Measurements from ENCODE around the gene FAAP20.

The FAAP20 gene, protein sequence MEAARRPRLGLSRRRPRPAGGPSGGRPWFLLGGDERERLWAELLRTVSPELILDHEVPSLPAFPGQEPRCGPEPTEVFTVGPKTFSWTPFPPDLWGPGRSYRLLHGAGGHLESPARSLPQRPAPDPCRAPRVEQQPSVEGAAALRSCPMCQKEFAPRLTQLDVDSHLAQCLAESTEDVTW

DNA sequence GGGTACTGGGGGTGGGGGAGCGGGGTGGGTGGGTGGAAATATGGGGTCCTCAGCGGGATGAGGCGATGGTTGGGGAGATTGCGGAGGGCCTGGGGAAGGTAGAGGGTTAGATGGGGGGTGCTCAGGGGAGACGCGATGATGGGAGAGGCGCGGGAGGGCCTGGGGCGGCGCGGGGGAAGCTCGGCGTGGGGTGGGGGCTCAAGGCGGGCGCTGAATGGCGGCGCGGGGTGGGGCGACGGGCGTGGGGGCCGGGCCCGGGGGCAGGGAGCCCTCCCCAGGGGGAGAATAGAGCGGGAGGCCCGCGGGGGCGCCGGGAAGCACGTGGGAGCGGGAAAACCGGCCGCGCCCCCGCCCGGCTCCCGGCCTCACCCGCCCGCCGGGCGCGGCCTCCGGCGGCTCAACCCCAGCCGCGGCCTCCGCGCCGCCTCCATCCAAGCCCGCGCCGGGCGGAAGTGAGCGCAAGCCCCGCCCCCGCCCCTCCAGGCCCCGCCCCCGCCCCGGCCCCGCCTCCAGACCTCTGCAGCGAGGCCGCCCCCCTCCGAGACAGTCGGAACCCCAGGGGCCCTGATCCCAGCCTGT, at the start of gene FAAP20:
FAAP20 (minus strand) TSS at position 454 of the 579 bp plus-strand sequence; CDS start at position 431, 23 bp downstream.
- peak in 51 of 56 donors; percentile 50 to 93 (median 78) for DNase-seq

DNA sequence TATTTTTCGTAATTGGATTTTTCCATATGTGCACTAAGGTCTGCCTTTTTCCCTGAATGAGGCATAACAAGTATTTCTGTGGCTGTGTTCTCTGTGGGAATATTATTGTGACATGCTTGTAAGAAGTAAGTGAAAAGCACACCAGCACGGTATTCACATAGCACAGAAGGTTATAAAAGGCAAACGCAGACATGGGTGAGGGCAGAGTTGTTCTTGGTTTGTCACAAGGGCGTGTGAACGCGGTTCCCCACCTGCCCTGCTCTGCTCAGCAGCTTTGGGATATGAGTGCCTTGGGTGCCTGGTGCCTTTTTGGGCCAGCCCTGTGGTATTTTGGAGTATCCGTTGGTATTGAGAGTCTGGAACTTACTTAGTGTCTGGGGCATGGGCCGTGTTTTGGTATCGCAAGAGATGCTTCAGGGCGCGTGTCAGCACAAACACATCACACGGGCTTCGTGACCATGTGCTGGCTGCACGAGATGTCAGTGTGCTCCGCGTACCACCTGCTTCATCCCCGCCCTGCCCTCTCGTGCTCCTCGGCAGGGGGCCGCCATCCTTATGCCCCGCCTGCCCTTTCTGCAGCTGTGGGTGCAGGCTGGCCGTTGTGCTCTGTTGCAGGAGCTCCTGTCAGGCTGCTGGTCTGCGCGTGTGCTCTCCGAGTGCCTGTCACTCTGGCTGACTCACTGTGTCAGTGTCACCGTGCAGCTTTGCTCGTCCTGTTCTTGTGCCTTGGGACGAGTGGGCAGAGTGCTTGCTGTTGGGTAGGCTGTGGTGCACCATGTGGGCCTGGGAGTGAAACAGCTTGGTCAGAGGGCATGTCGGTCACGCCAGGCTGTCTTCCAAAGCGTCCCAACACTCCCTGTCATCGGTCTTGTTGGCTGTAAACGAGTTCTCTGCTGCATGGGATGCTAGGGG, 48.5 kb upstream of the FAAP20 start:
- DNase-seq, result peak in 20 of 56 donors; percentile 11 to 70 (median 47)

DNA sequence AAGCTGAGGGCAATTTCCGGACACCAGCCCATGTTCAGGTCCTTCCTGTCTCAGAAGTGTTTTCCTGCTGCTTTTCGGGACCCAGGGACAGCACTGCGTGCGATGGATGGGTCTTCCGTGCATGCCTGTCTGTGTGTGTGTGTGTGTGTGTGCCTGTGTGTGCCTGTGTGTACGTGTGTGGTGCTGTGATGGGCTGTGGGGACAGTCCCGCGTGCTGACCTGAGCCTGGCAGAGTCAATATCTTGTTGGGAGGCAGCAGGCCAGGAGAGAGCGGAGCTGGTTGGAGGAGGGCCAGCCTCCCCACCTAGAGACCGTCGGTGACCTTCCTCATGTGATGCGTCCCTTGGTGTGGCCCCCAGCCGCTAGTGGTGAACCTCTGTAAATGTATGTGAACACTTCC, 47.2 kb upstream of the FAAP20 start:
- DNase-seq, result no peak

DNA sequence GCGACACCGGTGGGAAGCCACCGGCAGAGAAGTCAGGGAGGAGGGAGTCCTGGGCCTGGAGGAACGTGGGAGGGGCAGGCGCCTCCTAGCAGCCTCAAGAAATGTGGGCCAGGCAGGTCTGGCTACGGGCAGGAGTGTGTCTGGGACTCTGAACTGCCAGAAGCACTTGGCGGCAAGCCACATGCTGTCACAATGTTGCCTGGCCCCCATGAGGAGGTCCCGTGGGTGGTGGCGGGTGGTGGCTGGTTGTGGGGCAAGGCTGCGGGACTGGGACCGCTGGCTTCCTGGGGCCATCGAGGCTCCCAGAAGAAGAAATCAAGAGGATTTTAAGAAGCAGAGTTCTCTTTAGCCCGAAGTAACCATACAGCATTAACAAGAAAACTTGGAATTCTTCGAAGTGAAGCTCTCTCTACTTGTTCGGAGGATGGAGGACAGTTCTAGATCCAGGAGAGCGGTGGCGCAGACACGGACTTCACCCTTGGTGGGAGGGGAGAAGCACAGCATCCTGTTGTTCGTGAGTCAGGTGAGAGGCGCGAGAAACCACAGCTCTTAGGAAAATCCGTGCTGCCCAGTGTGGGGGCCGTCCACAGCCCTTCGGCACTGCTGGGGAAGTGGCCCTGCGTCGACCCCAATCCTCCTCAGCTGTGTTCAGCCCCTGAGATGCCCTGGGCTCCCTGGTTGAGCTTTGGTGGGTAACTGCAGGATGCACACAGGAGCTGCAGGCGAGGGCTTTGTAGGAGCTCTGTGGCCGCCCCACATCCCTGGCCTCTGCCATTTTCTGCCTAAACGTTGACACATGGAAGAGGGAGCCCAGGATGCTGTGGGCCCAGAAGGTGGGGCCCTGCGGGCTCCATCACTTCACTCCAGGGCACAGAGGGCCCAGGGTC, 45.9 kb upstream of the FAAP20 start:
- peak in 44 of 56 donors; percentile 15 to 81 (median 42) for DNase-seq

DNA sequence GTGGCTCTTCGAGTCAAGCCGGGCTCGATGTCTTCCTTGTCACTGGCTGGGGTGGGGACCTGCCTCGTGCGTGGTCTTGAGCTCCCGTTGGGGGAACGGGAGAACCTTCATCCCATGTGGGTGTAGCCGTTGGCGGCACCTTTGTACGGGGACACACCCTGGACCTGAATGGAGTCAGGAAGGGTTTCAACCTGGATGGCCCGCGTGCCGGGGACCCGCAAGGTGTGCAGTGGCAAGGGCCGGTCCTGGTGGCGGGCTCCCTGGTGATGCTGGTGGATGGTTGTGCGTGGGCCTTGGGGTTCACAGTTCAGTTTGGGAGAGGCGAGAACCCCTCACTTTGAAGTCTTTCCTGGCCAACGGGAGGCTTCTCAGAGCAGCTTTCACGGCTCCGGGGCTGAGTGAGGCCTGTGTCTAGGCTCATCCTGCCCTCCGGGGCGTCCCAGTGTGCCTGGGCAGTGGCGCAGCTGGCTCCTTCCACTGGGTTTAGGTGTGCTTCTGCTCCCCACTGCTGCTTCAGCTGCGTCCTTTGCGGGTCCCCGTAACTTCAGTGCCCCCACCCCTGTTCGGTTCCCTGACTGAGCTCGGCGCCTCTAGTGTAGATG, 44.9 kb upstream of the FAAP20 start:
- no peak for DNase-seq

DNA sequence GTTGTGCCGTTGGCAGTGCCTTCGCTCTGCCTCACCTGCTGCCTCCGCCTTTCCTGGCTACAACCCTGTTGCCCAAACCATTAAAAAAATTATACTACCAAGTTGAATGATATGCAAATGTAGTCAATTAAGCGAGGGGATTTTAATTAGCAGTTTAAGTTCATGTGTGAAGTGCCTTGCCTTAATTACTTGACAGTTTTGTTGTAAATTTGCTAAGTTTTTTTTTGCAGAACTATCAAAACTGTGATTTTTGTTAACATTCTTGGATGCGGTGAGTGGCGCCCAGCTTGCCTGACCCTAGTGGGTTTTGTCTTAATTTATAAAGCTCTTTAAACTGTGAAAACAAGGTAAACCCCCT, 44.4 kb upstream of the FAAP20 start:
- DNase-seq, result no peak

DNA sequence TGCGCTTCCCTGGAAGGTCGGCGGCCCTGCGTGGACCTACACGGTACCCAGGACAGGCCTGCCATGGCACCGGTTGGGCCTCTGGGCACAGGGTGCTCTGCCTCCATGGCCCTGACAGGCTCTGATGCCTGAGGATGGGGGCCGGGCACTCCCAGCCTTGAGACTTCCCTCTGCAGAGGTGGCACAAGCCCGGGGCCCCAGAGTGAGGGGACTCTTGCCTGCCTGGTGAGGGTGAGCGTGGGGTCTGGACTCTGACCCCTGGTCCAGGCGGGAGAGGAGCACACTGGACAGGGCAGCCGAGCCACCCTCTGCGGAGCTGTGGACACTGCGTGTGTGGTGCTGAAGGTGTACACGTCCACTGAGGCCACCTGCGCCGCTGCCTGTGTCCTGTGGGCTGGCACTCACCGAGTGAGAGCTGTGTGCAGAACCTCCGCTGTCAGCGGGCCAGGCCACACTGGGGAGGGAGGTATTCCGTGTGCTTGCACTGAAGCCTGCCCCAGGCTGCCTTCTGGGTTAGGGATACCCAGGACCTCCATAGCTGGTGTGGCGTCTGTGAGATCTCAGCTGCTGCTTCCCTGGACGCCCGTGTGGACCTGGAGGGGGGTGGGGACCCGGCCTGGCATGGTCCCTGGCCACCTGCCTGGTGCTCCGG, 43.9 kb upstream of the FAAP20 start:
- DNase-seq, result no peak

DNA sequence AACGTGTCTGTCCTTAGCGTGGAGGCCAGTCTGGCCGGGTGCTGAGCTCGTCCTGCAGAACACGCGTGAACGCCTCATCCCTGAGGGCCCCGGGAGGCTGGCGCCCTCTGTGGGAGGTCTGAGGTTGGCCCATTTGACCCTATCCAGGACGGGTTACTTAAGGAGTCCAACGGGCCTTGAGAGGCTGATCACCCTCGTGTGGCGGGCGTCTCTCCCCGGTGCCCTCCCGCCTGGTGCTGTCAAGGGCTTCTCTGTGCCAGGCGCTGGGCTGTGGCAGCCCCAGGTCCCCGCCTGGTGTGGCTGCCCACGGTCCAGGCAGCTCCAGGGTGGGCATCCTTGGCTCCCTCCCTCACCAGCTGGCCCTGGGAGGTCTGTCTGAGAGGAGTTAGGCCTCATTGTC, 43.2 kb upstream of the FAAP20 start:
- peak in 8 of 56 donors; percentile 20 to 59 (median 30) for DNase-seq

DNA sequence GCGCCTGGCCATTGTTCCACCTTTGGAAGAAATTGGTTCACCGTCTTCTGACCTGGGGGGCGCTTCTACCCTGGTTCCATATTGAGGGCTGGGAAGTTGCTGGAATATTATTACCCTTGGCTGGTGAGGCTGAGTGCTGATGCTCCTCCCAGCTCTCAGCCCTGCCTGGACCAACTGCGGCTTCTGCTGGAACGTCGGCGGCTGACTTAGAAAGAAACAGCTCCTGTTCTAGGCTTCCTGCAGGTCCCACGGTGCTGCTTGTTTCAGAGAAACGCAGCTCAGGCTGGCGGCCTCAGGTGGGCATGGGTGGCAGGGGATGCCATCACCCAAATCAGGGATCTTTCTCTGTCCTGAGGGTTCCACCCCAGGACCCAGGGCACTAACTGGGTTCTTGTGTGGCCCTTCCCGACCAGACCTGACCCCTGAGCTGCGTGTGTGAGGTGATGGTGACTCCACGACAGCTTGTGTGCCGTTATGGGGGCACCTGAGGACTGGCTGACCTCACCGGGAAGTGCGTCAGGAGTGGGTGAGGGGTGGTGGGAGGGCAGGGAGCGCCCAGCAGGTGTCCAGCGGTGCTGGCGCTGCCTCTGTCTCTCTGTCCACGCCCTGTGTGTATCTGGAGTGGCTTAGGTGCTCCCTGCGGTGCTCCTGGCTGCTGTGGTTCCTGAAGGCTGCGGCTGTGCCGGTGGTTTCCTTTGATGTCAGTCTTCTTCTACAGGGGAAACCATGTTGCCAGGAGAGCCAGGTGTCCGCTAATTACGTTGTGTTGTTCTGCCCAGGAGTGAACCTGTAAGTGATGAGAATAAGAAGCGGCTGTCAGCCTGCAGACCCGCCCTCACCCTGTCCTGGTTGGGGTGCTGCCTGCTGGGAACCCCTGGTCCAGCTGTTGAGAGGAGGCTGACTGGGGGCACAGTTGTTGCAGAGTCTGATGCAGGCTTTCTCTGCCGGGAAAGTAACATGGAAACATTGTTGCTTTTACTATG, 42.4 kb upstream of the FAAP20 start:
- no peak for DNase-seq

DNA sequence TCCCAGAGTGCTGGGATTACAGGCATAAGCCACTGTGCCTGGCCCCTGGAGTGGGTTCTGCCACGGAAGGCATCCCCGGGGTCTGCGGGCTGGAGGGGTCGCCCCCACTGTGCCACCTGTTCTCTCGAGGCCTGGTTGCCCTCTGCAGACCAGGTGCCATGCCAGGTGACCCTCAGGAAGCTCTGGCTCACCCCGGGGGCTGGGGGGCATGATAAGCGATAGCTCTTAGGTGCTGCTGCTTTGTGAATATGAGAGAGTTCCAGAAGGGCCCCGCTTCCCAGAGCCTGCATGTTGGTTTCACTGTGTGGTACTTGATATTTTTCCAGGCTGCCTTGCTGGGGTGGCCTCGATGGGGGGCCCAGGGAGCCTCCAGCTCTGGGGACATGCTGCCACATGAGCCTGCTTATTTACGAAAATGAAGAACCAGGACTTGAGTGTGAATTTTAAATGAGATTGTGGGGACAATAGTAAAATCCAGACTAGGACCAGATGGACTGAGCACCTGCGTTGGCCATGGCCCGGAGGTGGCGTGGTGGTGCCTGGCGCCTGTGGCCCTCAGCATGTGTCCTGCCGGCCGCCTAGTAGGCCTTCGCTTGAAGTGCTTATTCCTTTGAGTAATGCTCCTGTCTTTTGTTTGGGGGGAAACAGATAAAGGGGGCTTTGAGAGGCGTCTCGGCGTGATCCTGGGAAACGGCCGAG, 40.9 kb upstream of the FAAP20 start:
- DNase-seq, result no peak

DNA sequence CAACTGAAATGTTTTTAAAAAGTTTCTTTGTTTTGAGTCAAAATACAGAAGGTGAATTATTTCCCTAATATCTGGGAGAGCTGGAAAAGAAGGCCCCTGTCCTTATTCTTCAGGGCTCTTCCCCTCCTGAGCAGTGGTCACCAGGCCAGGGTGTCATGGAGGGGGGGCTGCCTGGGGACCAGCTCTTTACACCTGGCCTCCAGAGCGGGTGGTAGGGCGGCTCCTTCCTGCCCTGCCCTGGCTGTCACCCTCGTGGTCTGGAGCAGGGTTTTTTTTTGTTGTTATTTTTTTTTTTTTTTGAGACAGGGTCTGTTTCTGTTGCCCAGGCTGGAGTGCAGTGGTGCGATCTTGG, 40.2 kb upstream of the FAAP20 start:
- DNase-seq, result no peak

DNA sequence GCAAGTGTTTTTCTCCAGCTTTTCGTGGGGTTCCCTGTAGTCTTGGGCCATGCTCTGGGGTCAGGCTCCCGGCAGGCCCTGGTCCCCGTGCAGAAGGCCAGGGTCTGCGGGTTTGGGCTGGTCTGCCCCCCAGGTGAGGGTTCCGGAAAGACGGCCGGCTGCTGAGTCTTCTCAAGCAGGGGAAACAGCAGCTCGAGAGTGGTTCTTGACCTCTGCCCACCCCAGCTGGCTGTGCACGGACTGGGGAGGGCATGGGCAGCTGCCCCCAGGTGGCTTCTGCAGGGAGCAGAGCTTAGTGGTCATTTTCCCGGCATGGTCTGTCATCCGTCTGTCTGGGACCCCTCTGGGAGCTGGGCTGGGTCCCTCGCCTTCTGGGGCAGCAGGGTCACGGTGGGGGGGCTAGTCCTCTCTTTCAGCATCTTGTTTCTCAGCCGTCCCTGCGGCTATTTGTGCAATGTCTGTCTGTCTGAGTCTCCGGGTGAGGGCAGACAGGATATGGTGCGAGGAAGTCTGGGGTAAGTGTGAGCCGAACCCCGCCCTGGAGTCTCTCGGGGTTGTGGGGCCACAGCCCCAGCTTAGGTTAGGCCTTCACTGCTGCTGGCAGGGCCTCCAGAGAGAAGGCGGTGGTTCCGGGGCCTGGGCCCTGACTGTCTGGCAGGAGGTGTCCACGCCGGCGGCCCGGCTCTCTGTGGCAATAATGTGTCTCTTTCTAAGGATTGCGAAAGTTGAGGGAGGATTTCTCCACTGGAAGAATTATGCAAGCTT, 39.6 kb upstream of the FAAP20 start:
- peak in 39 of 56 donors; percentile 21 to 74 (median 48) for DNase-seq

DNA sequence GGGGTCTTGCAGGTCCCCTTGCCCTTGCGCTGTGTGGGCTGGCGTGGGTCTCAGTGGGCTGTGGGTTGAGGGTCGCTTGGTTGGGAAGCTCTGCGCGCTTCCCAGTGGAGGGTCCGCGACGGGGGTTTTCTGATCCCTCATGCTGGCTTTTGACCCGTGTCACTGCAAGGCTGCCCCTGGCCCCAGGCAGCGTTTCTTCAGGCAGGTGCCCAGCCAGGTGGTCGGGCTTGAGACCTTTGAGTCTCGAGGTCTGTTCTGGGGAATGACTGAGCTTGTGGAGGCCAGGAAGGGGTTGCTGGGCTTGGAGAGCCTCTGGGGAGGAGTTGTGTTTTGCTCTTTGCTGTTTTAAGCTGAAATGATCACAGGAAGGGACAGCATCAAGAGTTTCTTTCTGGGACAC, 38.9 kb upstream of the FAAP20 start:
- DNase-seq, result no peak

DNA sequence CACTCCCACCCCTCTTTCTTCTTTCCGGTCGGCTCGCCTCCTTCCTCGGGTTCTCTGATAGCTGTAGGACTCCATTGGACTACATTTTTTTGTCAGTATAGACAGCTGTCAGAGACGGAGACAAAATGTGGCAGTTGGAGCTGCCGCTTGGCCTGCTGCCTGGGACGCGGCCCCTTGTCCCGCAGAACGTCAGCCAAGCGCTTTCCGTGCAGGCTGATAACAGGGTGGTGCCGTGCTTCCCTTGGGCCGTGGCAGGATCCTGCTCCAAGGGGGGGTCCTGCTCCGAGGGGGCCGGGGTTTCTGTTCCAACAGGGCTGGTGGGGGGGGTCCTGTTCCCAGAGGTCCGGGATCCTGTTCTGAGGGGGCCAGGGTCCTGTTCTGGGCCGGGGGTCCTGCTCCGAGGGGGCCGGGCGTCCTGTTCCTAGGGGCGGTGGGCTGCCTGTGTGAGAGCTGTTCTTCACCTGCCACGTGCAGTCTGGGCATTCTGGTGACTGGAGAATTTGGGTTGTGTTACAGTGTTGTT, 38.4 kb upstream of the FAAP20 start:
- DNase-seq, result no peak

DNA sequence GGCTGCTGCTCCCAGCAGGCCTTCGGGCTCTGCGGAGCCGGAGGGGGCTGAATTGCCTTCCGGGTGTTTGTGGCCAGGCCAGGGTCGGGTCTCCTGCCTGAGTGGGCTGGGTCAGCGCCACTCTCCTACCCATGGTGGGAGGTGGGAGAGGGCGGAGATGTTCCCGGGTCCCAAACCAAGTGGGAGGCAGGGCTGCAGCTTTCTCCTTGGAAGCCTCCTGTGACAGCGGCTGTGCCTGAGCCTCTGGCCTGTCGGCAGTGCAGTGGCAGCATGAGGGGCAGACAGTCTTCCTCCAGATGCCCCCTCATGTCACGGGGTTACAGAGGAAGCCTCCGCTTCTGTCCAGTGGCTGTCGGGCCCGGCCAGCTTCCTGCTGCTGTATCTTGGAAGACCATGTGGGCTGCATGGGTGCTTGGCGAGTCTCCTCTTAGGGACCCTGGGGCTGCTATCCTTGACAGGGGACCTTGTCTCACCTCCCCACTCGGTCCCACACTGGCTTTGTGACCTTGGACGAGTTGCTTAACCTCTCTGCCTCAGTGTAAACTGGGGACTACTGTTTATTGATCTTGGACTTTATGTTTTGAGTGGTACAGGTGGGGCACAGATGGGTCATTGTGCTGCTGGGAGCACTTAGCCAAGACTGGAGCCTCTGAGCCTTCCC, 37.8 kb upstream of the FAAP20 start:
- no peak for DNase-seq

DNA sequence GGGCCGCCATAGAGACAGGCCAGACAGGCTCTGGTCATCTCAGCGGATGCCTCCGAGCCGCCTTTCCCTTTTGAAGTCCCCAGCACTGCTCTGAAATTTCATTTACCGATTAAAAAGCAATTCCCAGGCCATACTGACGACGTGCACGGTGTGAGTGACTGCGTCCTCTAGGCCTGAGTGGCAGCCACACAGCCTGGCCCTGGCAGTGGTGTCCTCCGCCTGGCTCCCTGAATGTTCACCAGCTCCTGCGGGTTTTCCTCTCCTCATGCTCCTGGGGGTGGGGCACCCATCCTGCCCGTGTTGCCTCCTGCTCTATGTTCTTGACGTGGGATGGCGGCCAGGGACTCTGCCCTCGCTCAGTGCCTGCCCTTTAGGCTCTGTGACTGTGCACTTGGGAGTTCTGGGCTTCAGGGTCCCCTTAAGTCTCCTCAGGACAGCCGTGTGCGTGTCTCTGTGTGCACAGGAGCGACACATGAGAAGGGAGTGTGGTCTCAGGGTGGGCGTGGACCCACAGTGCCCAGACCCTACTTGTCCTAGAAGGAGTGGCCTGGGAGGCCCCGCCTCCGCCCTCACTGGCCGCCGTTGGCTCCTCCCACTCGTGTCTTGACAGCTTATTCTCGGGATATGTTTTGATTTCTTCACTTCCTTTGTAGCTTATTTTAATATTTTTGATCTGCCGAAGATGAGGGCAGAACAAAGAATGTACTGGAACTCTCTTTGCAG, 37.1 kb upstream of the FAAP20 start:
- DNase-seq, result peak in 38 of 56 donors; percentile 18 to 76 (median 48)
